PC-3 (cell line): ENCODE measurements around the gene NAGLU.

Source experiments
- CTCF ChIP-seq: fragments of 300-600 bp; sonication (generic); conservative IDR thresholded peaks from 2 replicates; pipeline ENCODE4 v1.5.1; 2017; ENCODE audit warnings: antibody characterized with exemption, low read depth, mild to moderate bottlenecking, low read length
- EZH2 ChIP-seq: fragments of 300-600 bp; sonication (generic); IDR thresholded peaks from one replicate; pipeline ENCODE4 v1.6.1; 2017; ENCODE audit warnings: antibody characterized with exemption, mild to moderate bottlenecking, low read length; ENCODE audit not compliant: unreplicated experiment
- EZH2phosphoT487 ChIP-seq: fragments of 300-600 bp; sonication (generic); IDR thresholded peaks from 2 replicates; pipeline ENCODE4 v1.6.1; 2018; ENCODE audit warnings: mild to moderate bottlenecking, antibody characterized with exemption, low read length, borderline replicate concordance

GRCh38 chr17:42544874-42545283 is 8.8 kb downstream of the NAGLU start:
- TF ChIP-seq EZH2 (no peak), CTCF (no peak), EZH2phosphoT487 (no peak)
